Sigmoid colon (tissue), 7 donors: ENCODE data around the gene DDX50. TPM values are rescaled to one million over a fixed set of nuclear protein-coding genes. Genes with fewer than 3 reads are reported as not detected.
"Not testable (repeated sequence)": the region's sequence is repeated elsewhere in the genome, so short reads cannot be mapped to it uniquely, and the experiment has no call there.

Source experiments
- DNase-seq: peaks from one replicate; pipeline ENCODE4 v3.0.0-alpha.2; 2019
- H3K27ac ChIP-seq, 4 donors: fragments of 200-600 bp; sonication (generic); one replicate each; pipeline ENCODE4 v1.5.1; 2016 to 2019; ENCODE audit warnings: mild to moderate bottlenecking in 1 of 4
- H3K27me3 ChIP-seq, 3 donors: fragments of 200-600 bp; sonication (generic); one replicate each; pipeline ENCODE4 v1.5.1; 2019; ENCODE audit warnings: mild to moderate bottlenecking in 1 of 3
- H3K36me3 ChIP-seq, 4 donors: fragments of 200-600 bp; sonication (generic); one replicate each; pipeline ENCODE4 v1.5.1; 2016 to 2019
- H3K4me1 ChIP-seq, 4 donors: fragments of 200-600 bp; sonication (generic); one replicate each; pipeline ENCODE4 v1.5.1; 2017 to 2019
- H3K4me3 ChIP-seq, 4 donors: fragments of 200-600 bp; sonication (generic); one replicate each; pipeline ENCODE4 v1.5.1; 2017 to 2019; ENCODE audit warnings: mild to moderate bottlenecking in 2 of 4, moderate library complexity in 1 of 4
- H3K9me3 ChIP-seq, 4 donors: fragments of 200-600 bp in 3 of 4; sonication (generic) in 3 of 4; one replicate each; pipeline versions ENCODE4 v1.5.1 to v1.6.1; 2013 to 2019
- EP300 ChIP-seq, 4 donors: sonication (generic); formaldehyde crosslinking; IDR thresholded peaks; one replicate each; pipeline ENCODE4 v1.6.1; 2017; ENCODE audit warnings: antibody characterized with exemption in 4 of 4
- POLR2A ChIP-seq, 2 donors: fragments of 450-650 bp; IDR thresholded peaks; one replicate each; pipeline ENCODE4 v1.6.1; 2016; ENCODE audit warnings: antibody characterized with exemption in 2 of 2, mild to moderate bottlenecking in 2 of 2, moderate library complexity in 2 of 2
- POLR2AphosphoS5 ChIP-seq, 4 donors: sonication (generic); formaldehyde crosslinking; IDR thresholded peaks; one replicate each; pipeline ENCODE4 v1.6.1; 2017; ENCODE audit warnings: antibody characterized with exemption in 4 of 4
- WGBS, 2 donors: extraction: QIAGEN DNeasy Blood & Tissue Kit; methylation state at CpG; one replicate each; pipeline ENCODE4 v1.1.7; 2013; 5-methylcytosine and 5-hydroxymethylcytosine counted together
- intact Hi-C: fragments of 100-400 bp; cut with DNase I; formaldehyde crosslinking; loops from one replicate; pipeline ENCODE4 v1.15.1; 2023
- polyA plus RNA-seq, 3 donors: library from polyadenylated mRNA; stranded (reverse); fragments of 200-250 nt; gene quantifications; one replicate each; pipeline ENCODE4 v1.2.3, GENCODE V29; 2013
- total RNA-seq, 4 donors: library from RNA; depleted of rRNA; stranded (reverse); fragments of >200 nt; gene quantifications; one replicate each; pipeline ENCODE4 v1.1.0, GENCODE V29; 2016
- TF ChIP-seq, protein P1 (sequence below), 4 experiments: fragments of 450-650 bp in 3 of 4; fragments of 200-600 bp in 1 of 4; IDR thresholded peaks; one replicate each; pipeline ENCODE4 v1.5.1; 2016 to 2019; ENCODE audit warnings: antibody characterized with exemption in 4 of 4, mild to moderate bottlenecking in 3 of 4, moderate library complexity in 2 of 4
- donor health status: healthy with polysubstance abuse.
- donor health status: Bipolar disorder and iron deficiency.
- donor health status: healthy.

DDX50 gene
- total and polyA plus RNA-seq, 7 donors: 13.6 to 64.3 (median 39.1) TPM

DNA sequence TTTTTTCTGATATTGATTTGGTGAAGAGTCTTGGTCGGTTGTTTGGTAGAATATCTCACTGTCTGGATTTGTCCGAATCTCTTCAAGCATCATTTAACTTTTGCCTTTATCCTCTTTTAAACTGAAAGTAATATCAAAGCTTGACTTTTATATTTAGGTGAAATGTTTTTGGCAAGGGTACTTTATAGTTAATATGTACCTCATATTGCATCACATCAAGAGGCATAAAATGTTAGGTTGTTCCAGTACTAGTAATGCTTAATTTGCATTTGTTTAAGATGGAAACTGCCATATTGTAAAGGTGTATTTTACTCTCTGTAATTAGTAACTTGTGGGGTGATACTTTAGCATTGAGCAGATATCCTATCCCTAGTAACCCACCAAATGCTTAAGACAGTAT, 37.8 kb downstream of the DDX50 start:
- Histone ChIP-seq H3K27ac (no peak overlapping the region), H3K4me3 (no peak overlapping the region), H3K4me1 (no peaks in the 10 kb centered on the region), H3K27me3 (no peaks in the 10 kb centered on the region), H3K9me3 (no peaks in the 10 kb centered on the region), H3K36me3 (peaks cover 0 to 99% (median 30%) of the 10 kb centered on the region in 4 donors)
- no peak for DNase-seq
- intact Hi-C loops: no loop called here
- WGBS, 2 donors: 85 to 96% methylated on average over 2 of the region's 2 CpGs
- TF ChIP-seq EP300 (IDR thresholded peaks at IDR 0.05): no peak
- TF ChIP-seq, protein P1, sequence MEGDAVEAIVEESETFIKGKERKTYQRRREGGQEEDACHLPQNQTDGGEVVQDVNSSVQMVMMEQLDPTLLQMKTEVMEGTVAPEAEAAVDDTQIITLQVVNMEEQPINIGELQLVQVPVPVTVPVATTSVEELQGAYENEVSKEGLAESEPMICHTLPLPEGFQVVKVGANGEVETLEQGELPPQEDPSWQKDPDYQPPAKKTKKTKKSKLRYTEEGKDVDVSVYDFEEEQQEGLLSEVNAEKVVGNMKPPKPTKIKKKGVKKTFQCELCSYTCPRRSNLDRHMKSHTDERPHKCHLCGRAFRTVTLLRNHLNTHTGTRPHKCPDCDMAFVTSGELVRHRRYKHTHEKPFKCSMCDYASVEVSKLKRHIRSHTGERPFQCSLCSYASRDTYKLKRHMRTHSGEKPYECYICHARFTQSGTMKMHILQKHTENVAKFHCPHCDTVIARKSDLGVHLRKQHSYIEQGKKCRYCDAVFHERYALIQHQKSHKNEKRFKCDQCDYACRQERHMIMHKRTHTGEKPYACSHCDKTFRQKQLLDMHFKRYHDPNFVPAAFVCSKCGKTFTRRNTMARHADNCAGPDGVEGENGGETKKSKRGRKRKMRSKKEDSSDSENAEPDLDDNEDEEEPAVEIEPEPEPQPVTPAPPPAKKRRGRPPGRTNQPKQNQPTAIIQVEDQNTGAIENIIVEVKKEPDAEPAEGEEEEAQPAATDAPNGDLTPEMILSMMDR (IDR thresholded peaks at IDR 0.05): no peak
- TF ChIP-seq POLR2AphosphoS5 (IDR thresholded peaks at IDR 0.05): no peak
- no peak for TF ChIP-seq POLR2A (IDR thresholded peaks at IDR 0.05)

DNA sequence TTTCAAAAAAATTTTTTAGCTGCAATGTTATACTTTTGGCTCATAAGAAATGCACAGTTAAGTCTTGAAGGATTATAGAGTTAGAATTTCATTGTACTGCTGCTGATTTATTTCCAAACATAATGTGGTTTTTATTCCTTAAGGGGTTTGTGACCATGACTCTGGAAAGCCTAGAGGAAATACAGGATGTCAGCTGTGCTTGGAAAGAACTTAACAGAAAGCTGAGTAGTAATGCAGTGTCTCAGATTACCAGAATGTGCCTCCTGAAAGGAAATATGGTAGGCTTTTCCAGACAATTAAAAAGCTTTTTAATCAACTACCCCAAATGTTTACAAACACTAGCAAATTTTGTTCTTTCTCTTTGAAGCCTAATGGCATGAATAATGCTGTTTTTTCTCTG, 39.8 kb downstream of the DDX50 start:
- H3K27me3 ChIP-seq, H3K9me3 ChIP-seq, H3K4me1 ChIP-seq, H3K4me3 ChIP-seq, intact Hi-C loops, H3K27ac ChIP-seq, DNase-seq: not testable (repeated sequence)
- H3K36me3 ChIP-seq: peaks cover 6 to 99% (median 29%) of the 10 kb centered on the region in 4 donors

DNA sequence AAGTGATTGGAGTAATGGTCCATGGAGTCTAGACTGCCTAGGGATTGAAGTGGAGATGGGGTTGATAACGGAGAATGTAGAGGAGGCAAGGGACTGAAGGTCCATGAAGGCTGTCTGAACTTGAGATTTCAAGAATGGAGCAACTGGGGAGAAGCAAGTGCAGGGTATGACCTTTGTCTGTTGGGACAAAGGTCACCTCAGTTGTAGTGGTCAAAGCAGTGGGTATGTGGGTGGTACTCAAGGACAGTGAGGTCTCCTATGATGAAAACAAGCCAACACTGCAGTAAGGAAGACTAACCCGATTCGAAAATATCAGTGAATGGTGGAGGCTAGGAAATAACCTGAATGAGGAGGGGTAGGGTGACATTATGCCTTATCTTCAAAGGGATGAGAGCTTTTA, 49.5 kb downstream of the DDX50 start:
- 94 to 96% methylated on average over 3 of the region's 3 CpGs for WGBS, 2 donors
- H3K4me1 ChIP-seq: peaks cover 0 to 8% (median 6%) of the 10 kb centered on the region in 4 donors
- H3K27me3 ChIP-seq: no peaks in the 10 kb centered on the region
- no peak overlapping the region for H3K27ac ChIP-seq
- TF ChIP-seq POLR2AphosphoS5 (IDR thresholded peaks at IDR 0.05) (no peak), EP300 (IDR thresholded peaks at IDR 0.05) (no peak), POLR2A (IDR thresholded peaks at IDR 0.05) (no peak)
- TF ChIP-seq, protein P1 (IDR thresholded peaks at IDR 0.05): no peak
- intact Hi-C loops: no loop called here
- H3K9me3 ChIP-seq: no peaks in the 10 kb centered on the region
- H3K36me3 ChIP-seq: peaks cover 17 to 52% (median 26%) of the 10 kb centered on the region in 4 donors
- no peak for DNase-seq
- no peak overlapping the region for H3K4me3 ChIP-seq

DNA sequence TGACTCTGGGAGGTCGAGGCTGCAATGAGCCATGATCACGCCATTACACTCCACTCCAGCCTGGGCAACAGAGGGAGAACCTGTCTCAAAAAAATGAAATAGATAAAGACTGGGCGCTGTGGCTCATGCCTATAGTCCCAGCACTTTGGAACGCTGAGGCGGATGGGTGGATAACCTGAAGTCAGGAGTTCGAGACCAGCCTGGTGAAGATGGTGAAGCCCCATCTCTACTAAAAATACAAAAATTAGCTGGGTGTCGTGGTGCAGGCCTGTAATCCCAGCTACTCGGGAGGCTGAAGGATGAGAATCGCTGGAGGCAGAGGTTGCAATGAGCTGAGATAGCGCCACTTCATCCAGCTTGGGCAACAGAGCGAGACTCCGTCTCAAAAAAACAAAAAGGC, 53.8 kb downstream of the DDX50 start:
- intact Hi-C loops: no loop called here
- H3K4me3 ChIP-seq: peak overlapping the region in 3 of 4 donors; percentile 62 to 96 (median 79)
- 92 to 94% methylated on average over 12 of the region's 12 CpGs for WGBS, 2 donors
- H3K27me3 ChIP-seq: no peaks in the 10 kb centered on the region
- peaks cover 0 to 13% (median 1%) of the 10 kb centered on the region in 4 donors for H3K36me3 ChIP-seq
- peaks cover 0 to 33% (median 22%) of the 10 kb centered on the region in 4 donors for H3K4me1 ChIP-seq
- peak overlapping the region in 1 of 4 donors; percentile 96 for H3K27ac ChIP-seq
- H3K9me3 ChIP-seq: no peaks in the 10 kb centered on the region
- DNase-seq: no peak
- TF ChIP-seq, protein P1 (IDR thresholded peaks at IDR 0.05): no peak
- TF ChIP-seq POLR2A (IDR thresholded peaks at IDR 0.05) (no peak), EP300 (IDR thresholded peaks at IDR 0.05) (no peak), POLR2AphosphoS5 (IDR thresholded peaks at IDR 0.05) (no peak)

DNA sequence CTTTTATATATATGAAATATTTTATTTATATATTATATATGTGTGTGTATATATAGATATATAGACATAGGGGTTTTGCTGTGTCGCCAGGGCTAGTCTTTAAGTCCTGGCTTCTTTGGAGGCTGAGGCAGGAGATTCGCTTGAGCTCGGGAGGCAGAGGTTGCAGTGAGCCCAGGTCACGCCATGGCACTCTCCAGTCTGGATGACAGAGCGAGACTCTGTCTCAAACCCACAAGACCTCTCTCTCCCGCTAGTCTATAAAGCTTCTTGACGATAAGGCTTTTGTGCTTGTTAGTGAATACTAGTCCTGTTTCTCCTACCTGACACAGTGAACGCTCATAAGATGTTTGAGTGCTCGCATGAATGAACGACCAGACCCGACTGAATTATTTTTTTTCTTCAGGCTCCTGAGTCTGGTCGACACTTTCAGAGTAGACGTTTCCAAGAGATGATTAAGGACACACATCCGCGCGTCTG, 54.3 kb downstream of the DDX50 start:
- peak overlapping the region; percentile 62 to 96 (median 74) for H3K4me3 ChIP-seq
- H3K4me1 ChIP-seq: peaks cover 0 to 33% (median 22%) of the 10 kb centered on the region in 4 donors
- no peak for TF ChIP-seq POLR2A (IDR thresholded peaks at IDR 0.05)
- TF ChIP-seq, protein P1 (IDR thresholded peaks at IDR 0.05): peak in 1 of 4 experiments; percentile 47
- no peak for DNase-seq
- intact Hi-C loops: no loop called here
- no peaks in the 10 kb centered on the region for H3K9me3 ChIP-seq
- WGBS, 2 donors: 2 to 4% methylated on average over 16 of the region's 16 CpGs
- H3K27ac ChIP-seq: peak overlapping the region; percentile 86 to 96 (median 88)
- H3K27me3 ChIP-seq: no peaks in the 10 kb centered on the region
- peaks cover 0 to 13% (median 4%) of the 10 kb centered on the region in 4 donors for H3K36me3 ChIP-seq
